Activated CD8-positive, alpha-beta memory T cell treated with anti-CD3 and anti-CD28 coated beads, Interleukin-2, amount 50 U/mL, for 1 hour (primary cell): ENCODE results near the gene PVRIG.
"Not testable (repeated sequence)": the region's sequence is repeated elsewhere in the genome, so short reads cannot be mapped to it uniquely, and the experiment has no call there.

Source experiments
- DNase-seq: peaks from one replicate; pipeline ENCODE4 v3.0.0-alpha.2; 2020; ENCODE audit errors: extremely low read depth

The PVRIG gene

DNA sequence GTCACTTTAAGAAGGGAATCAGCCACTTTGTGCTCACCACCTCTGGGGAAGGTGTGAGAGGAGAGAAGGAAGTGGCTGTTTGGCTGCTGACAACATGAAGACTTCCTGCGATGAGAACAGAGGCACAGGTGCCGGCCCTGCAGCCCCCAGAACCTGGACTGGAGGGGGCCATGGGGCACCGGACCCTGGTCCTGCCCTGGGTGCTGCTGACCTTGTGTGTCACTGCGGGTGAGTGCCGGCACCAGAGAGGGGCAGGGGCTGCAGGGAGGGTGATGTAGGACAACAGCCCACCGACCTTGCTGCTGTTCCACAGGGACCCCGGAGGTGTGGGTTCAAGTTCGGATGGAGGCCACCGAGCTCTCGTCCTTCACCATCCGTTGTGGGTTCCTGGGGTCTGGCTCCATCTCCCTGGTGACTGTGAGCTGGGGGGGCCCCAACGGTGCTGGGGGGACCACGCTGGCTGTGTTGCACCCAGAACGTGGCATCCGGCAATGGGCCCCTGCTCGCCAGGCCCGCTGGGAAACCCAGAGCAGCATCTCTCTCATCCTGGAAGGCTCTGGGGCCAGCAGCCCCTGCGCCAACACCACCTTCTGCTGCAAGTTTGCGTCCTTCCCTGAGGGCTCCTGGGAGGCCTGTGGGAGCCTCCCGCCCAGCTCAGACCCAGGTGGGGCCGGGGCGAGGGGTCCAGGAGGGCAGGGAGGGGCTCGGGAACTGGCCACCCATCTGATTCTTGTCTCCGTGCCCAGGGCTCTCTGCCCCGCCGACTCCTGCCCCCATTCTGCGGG, at the start of gene PVRIG:
TSS of gene PVRIG (plus strand) at position 149 of the 785 bp plus-strand sequence. CDS start at position 171, 22 bp downstream.
- not testable (repeated sequence) for DNase-seq

DNA sequence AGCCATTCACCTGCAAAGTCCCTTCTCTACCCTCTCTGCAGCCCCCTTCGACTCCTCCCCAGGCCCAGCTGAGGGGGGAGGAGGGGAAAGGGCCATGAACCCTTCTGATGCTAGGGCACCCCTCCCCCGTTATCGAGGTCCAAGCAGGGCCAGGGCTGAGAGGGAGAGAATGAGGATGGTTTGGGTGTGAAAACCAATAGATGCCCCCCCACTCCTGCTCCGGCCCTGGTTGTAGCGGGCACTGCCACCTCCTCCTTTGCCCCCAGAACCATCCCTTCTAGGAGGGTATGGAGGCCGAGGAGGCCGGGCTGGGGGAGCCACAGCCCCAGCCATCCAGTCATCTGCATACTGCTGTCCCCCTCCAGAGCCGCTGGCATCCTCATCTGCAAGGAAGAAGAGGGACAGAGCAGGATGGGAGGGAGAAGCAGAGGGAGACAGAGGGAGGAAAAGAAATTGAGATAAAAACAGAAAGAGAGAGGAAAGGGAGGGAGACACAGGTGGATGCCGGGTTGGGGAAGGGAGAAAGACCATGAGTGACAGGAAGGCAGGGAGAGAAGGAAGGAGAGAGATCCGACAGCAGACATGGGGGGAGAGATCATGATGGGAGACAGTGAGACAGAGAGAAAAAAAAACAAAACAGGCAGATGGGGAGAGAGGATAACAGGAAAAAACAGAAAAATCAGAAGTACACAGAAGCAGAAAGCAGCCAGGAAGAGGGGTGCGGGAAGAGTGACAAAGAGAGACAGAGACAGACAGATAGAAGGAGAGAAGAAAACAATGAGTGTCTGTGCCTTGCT, 49.5 kb upstream of the PVRIG start:
- DNase-seq, result no peak

DNA sequence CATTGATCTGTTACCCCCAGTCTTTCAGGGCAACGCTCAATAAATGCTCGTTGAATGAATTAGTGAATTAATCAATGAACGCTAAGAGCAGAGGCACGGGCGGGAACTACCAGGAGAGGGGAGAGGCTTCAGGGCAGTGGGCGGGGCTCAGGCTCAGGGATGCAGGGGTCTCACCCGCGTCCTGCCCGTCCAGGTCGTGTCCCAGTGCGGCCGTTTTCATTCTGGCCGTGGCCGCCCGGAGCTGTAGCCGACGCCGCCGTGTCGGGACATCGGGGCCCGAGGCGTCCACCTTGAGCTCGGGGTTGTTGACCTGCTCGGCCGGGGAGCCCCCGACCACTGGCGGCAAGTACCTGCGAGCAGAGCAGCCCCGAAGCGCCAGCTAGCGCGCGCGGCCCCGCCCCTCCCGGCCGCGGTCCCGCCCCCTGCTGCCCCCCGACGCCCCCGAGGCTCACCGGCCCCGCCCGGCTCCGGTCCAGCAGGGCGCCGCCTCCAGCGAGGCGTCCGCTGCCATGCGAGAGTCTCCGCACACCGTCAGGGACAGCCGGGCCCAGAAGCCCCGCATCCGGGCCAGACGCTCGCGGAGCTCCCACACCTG, 48.6 kb upstream of the PVRIG start:
- no peak for DNase-seq

DNA sequence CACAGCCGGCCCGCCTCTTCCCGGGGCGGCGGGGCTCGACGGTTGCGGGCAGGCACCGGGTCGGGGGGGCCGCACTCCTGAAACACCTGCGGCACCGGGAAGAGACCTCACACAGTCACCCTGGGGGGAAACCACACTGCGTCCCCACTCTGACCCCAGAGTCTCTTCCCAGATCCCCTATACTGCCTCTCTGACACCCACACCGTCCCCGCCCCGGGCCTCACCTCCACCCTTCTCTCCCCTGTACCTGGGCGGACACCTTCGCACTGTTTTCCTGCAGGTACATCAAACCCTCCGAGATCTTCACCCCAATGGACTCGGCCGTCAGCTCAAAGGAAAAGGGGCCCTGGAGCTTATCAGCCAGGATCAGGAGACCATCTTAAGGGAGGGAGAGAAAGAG, 47.9 kb upstream of the PVRIG start:
- DNase-seq, result no peak

DNA sequence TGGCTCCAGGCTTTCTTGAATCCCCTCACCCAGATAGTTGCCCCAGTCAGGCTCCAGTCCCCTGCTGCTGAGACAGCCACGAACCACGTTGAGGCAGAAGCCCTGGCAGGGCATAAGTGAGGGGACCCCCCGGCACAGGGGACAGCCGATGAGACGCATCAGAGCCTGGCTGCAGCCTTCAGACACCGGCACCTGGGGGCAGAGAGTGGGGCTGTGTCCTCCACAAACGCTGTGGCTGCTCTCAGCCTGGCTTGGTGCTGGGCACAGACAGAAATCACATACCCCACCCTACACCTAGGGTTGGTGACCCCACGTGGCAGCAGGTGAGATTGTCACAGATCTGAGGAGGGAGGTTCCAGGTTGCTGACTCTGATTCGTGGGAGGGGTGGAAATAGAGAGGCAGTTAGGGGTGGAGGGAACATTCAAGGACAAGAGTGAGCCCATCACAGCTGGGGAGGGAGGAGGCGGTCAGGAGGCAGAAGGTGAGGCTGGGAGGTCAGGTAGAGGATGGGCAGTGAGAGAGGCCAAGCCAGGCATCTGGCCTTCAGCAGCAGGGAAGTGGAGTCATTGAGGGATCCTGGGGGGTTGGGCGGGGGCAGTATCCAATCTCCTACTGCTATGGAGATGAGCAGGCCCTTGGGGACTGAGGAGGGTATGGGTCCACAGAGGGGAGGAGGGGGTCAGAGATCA, 45.8 kb upstream of the PVRIG start:
- no peak for DNase-seq

DNA sequence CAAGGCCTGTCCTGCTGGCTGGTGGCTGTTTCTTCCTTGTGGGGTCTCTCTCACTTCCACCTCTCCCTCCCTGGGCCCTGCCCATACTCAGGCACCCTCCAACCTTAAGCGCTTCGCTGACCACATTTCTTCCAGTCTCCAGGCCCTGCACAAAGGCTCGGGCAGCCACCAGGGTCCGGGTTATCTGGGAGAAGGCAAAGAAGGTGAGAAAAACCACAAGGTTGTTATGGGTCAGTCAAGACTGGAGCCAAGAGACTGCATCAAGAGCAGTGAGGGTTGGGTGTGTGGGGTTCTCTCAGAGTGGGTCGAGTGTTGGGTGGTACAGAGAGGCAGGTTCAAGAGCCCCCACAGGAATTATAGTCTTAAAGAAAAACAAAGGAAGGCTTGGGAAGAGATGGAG, 45.2 kb upstream of the PVRIG start:
- DNase-seq, result no peak

DNA sequence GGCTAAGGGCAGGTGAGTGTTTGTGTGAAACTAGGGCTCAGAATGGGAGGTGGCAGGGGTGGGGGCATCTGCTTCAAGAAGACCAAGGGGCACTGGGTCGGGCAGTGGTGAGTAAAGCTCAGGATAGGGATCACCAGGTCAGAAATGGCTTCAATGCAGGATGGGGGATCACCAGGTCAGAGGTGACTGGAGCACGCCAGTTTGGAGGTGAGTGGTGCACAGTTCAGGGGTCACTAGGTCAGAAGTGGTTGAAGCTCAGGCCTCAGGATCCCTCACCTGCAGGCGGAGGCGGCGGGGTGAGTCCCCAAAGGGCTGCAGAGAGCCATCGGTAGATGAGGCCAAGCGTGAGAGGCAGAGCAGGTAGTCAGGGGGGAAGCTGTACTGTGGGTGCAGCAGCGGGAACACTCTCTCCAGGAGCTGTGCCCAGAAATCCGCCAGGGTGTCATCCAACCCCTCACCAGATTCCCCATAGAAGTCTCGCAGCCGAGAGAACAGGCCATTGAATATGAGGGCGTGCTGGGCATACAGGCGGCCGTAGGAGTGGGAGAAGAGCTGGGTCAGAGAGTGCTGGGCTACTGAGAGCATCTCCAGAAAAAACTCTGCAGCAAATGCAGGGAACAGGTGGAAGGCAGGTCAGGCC, 44.3 kb upstream of the PVRIG start:
- DNase-seq, result no peak

DNA sequence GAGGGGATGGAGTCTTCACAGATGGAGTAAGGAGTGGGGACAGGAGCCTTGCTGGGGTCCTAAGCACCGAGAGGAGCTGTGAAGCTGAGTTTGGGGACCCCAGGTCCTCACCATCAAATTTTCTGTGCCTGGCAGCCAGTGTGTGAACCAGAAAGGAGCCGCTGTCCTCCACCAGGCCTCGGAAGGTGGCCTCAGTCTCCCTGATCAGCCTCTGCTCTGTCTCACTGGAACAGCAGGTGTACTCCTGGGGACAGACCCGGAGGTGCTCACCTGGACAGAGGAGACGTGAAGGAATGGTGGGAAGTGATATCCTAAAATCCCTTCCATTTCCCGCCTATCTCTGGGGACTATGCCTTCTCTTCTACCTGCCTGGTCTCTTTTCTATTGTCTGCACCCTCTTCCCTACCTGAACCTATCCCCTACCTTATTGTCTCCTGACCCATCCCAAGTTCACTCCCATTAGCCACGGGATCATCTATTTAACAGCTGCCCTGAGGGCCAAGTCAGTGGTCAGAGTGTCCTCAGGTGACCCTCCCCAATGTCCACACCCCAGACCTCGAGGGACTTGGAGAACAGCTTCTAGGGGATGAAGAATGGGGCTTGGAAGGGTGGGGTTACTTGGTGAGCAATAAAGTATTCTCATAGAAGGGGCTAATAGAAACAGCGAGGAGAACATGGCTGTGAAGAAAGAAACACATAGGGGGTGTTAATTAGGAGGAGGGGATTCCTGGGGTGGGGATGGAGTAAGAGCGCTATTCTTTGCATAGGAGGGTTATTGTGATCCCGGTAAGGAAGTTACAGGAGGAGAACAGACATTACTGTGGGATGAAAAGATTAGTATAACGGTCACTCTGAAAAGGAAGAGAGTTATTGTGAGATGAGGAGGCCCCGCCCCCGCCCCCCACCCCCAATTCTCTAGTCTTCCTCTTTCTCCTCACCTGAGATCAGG, 43.4 kb upstream of the PVRIG start:
- no peak for DNase-seq

DNA sequence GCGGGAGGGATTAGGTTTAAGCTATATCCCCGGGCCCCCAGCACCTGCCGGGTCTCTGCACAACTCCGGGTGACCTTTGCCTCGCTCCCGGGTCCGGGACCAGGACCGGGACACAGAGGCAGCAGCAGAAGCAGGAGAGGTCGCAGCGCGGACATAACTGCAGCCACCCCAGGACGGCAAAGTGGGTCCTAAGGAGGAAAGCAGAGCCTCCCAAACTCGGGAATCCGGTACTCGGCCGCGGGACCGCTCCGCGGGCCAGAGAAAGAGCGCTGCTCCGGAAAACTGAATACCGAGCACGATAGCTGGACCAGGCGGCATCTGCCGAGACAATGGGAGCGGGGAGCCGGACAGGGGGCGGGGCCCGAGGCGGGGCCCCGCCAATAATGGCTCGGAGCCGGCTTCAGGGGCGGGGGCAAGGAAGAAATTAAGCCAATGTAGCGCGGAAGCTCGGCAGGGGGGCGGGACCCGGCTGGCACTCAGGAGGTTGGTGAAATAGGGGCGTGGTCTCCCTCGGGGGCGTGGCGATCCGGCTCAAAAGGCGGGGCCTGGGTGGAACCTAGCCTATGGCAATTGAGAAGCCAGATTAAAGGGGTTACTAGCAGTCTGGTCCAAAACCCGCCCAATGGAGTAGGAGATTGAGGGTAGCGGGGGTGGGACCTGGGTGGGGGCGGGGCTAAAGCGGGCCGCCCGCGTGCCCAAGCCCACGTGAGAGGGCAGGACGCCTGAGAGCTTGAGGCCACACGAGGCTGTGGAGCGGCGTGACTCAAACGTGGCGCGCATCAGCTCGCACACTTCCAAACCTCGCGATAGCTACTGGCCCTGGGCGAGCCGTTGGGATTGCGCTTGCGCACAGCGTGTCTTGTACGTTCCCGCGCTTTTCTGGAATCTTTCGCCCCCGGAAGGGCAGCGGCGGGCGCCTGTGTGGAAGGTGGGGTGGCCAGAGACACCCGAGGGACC, 42.4 kb upstream of the PVRIG start, which contains the start of the genes GPC2 and STAG3:
TSS of gene GPC2 (minus strand) at position 337 of the 957 bp plus-strand sequence. CDS start at position 155, 182 bp downstream.
TSS of gene STAG3 (plus strand) at position 874 of the 957 bp plus-strand sequence. CDS start 2,639 bp downstream, outside the sequence.
- DNase-seq, result peak; percentile 87

DNA sequence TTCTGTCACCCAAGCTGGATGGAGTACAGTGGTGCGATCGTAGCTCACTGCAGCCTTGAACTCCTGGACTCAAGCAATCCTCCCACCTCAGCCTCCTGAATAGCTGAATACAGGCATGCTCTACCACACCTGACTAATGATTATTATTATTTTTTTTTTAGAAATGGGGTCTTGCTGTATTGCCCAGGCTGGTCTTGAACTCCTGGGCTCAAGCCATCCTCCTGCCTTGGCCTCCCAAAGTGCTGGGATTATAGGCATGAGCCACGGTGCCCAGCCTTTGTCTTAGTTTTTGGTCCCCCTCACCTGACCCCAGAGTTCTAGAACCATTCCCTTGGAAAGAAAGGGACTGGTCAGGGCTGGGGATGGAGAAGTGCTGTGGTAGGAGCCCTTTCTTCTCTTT, 39.7 kb upstream of the PVRIG start:
- DNase-seq, result not testable (repeated sequence)

DNA sequence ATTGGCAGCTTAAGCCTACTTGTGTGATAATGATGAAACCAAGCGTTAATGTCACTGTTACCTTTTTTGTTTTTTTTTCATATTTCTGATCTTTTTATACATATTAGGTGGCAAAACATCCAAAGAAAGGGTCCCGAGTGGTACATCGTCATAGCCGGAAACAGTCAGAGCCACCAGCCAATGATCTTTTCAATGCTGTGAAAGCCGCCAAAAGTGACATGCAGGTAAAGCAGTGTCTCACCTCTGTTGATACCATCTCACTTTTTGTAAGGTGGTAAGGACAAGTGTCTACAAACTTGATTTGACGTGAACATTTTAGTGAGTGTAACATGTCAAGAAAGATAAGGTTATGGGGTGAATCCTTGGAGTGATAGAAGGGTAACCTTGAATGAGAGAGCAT, 37.1 kb upstream of the PVRIG start:
- DNase-seq, result not testable (repeated sequence)

DNA sequence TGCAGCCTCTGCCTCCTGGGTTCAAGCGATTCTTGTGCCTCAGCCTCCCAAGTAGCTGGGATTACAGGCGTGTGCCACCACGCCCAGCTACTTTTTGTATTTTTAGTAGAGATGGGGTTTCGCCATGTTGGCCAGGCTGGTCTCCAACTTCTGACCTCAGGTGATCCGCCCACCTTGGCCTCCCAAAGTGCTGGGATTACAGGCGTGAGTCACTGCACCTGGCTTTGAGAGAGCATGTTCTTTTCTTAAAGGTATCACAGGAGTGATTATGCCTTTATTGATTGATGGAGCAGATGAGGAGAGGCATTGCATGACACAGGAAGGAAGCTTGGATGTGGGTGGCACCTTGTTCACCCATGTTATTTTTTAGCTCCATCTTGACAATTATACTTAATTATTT, 36.7 kb upstream of the PVRIG start:
- DNase-seq, result not testable (repeated sequence)

DNA sequence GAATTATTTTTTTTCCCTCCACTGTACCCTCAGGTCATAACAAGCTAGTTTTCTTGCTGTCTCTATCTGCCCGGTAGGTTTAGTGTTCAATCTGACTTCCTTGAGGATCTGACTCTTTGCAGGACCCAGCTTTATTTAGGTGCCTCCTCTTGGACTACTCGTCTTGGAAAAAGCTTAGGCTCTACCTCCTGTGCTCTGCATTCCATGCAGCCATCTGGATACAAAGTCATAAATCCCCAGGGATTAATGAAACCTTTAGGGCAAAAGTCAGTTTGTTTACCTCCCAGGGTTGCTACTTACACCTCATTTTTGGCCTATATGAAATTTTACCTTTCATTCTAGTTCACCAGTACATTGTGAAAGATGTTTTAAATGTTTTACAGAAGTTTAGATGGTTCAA, 34.0 kb upstream of the PVRIG start:
- DNase-seq, result no peak

DNA sequence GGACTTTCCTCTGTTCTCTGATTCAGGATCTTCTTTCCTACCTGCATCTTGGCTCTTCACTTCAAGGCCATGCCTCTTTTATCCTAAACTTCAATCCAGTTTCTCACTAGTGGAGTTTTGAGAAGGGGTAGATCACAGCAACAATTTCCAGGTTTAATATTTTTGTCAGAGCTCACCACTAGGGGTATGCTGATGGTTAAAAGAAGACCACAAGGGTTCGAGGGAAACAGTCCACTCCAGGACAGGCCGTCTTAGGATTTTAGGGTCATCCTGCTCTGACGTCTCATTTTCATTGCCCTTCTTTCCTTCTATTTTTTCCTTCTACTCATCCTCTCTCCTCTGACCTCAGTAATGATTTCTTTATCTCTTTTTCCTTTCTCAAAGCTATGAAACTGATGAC, 30.7 kb upstream of the PVRIG start:
- DNase-seq, result no peak

DNA sequence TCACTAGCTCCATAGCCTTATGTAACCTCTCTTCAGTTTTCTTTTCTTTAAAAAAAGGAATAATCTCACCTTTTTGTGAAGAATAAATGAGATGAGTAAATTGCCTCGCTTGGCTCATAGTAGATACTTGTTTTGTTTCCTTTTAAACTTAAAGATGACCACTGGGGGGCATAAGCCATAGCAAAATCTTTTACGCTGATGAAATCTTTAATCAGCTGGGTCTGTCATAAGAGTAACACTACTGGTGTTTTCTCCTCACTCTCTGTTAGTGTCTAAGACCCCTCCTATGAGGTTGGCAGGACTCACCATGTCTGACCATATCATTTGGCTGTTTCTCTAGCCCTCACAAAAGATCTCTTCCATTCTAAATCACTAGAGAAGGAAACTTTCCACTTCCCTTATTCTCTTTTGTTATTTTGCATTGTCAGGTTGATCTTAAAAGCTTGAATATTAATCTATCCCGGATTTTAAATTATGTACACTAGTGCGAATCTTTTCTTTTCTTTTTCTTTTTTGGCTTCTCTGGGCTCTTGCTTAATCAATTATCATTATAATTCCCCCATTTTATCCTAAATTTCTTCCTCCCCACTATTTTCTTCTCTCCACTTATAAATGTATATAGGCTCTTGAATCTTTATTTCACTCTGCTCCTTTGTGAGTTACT, 29.6 kb upstream of the PVRIG start:
- no peak for DNase-seq

DNA sequence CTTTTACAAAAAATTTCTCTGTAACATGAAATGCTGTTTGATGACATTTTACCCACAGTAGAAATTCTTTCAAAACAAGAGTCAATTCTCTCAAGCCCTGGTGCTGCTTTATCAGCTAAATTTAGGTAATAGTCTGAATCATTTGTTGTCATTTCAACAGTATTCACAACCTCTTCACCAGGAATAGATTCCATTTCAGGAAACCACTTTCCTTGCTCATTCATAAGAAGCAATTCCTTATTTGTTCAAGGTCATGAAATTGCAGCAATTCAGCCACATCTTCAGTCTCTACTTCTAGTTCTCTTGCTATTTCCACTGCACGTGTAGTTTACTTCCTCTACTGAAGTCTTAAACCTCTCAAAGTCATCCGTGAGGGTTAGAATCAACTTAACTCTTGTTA, 28.0 kb upstream of the PVRIG start:
- DNase-seq, result no peak

DNA sequence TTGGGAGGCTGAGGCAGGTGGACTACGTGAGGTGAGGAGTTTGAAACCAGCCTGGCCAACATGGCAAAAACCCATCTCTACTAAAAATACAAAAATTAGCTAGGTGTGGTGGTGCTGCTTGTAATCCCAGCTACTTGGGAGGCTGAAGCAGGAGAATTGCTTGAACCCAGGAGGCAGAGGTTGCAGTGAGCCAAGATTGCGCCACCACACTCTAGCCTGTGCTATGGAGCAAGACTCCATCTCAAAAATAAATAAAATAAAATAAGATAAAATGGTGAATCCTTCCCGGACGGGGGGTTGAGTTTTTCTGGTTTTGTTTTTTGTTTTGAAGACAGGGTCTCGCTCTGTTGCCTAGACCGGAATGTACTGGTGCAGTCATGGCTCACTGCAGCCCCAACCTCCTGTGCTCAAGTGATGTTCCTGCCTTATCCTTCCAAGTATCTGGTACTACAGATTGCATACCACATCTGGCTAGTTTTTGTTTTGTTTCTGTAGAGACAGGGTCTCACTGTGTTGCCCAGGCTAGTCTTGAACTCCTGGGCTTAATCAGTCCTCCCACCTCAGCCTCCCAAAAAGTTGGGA, 27.4 kb upstream of the PVRIG start:
- not testable (repeated sequence) for DNase-seq

DNA sequence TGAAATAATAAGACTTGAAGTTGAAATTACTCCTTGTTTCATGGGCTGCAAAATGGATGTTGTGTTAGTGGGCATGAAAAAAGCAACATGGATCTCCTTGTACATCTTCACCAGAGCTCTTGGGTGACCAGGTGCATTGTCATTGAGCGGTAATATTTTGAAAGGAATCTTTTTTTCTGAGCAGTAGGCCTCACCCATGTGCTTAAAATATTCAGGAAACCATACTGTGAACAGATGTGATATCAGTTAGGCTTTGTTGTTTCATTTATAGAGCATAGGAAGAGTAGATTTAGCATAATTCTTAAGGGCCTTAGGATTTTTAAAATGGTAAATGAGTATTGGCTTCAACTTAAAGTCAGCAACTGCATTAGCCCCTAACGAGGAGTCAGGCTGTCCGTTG, 26.8 kb upstream of the PVRIG start:
- DNase-seq, result no peak
